Testis (tissue), 2 donors: ENCODE measurements around the gene GABRB2.

Source experiments
- POLR2A ChIP-seq: fragments of 450-650 bp; IDR thresholded peaks from one replicate; pipeline ENCODE4 v1.6.1; 2017; ENCODE audit warnings: antibody characterized with exemption, mild to moderate bottlenecking, moderate library complexity
- TF ChIP-seq, protein P1 (sequence below), 3 experiments: fragments of 450-650 bp in 2 of 3; fragments of 200-600 bp in 1 of 3; sonication (generic) in 1 of 3; IDR thresholded peaks; one replicate each; pipeline ENCODE4 v1.5.1; 2016 to 2019; ENCODE audit warnings: antibody characterized with exemption in 3 of 3, mild to moderate bottlenecking in 2 of 3, moderate library complexity in 1 of 3

DNA sequence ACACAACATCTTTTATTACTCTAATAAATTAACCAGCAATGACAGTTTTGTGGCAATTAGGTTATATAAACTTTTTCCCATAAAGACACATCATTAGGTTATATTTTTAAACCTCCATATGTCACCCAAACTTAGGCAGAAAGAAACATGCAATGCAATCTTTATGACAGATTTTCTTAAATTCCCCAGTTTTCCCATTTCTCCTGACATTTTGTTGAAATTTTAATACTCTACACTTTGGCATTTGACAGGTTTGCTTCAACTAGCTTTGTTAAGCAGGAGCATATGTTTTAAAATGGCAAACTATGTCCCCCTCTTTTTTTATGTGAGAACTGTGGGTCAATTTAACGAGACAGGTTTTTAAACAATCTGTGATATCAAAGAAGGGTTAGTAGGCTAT, 155.5 kb downstream of the GABRB2 start:
- TF ChIP-seq, protein P1, sequence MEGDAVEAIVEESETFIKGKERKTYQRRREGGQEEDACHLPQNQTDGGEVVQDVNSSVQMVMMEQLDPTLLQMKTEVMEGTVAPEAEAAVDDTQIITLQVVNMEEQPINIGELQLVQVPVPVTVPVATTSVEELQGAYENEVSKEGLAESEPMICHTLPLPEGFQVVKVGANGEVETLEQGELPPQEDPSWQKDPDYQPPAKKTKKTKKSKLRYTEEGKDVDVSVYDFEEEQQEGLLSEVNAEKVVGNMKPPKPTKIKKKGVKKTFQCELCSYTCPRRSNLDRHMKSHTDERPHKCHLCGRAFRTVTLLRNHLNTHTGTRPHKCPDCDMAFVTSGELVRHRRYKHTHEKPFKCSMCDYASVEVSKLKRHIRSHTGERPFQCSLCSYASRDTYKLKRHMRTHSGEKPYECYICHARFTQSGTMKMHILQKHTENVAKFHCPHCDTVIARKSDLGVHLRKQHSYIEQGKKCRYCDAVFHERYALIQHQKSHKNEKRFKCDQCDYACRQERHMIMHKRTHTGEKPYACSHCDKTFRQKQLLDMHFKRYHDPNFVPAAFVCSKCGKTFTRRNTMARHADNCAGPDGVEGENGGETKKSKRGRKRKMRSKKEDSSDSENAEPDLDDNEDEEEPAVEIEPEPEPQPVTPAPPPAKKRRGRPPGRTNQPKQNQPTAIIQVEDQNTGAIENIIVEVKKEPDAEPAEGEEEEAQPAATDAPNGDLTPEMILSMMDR (IDR thresholded peaks at IDR 0.05): no peak
- TF ChIP-seq POLR2A: no peak
